HepG2 (cell line): ENCODE data around the gene DCAF8. TPM values are rescaled to one million over a fixed set of nuclear protein-coding genes. Genes with fewer than 3 reads are reported as not detected.

Source experiments
- ARID5B ChIP-seq: IDR thresholded peaks from 2 replicates; pipeline ENCODE4 v1.4.0; 2020; ENCODE audit warnings: mild to moderate bottlenecking, missing genetic modification reagents
- CBX1 ChIP-seq: IDR thresholded peaks from one replicate; pipeline ENCODE4 v1.6.1; 2016; ENCODE audit warnings: antibody characterized with exemption, low read depth
- GPN1 ChIP-seq: sonication (generic); formaldehyde crosslinking; IDR thresholded peaks from 2 replicates; pipeline ENCODE4 v1.5.1; 2020; ENCODE audit warnings: missing genetic modification reagents, borderline replicate concordance
- HNF1B ChIP-seq: sonication (generic); formaldehyde crosslinking; IDR thresholded peaks from 2 replicates; pipeline ENCODE4 v1.5.1; 2020; ENCODE audit warnings: mild to moderate bottlenecking, moderate library complexity, missing genetic modification reagents
- HNRNPH1 ChIP-seq: fragments of 200-400 bp; formaldehyde crosslinking; optimal IDR thresholded peaks from 2 replicates; pipeline ENCODE3; 2017; ENCODE audit warnings: mild to moderate bottlenecking, low read depth, low read length
- KAT2B ChIP-seq: fragments of 150-350 bp; IDR thresholded peaks from 2 replicates; pipeline ENCODE4 v1.6.1; 2014; ENCODE audit warnings: low read depth, low read length, borderline replicate concordance
- MAF1 ChIP-seq: sonication (generic); formaldehyde crosslinking; IDR thresholded peaks from 2 replicates; pipeline ENCODE4 v1.5.0; 2020; ENCODE audit warnings: missing genetic modification reagents, borderline replicate concordance
- MAFF ChIP-seq: IDR thresholded peaks from 2 replicates; pipeline ENCODE4 v1.6.1; 2011; ENCODE audit warnings: low read depth, low read length, improper control_type of control experiment
- MAX ChIP-seq: IDR thresholded peaks from 2 replicates; pipeline ENCODE4 v1.6.1; 2012; ENCODE audit warnings: inconsistent platforms
- MBNL3 ChIP-seq: fragments of 250-450 bp; sonication (Bioruptor Pico); conservative IDR thresholded peaks from 2 replicates; pipeline ENCODE4 v1.8.0; 2022; ENCODE audit warnings: mild to moderate bottlenecking, inconsistent platforms
- MXI1 ChIP-seq: IDR thresholded peaks from 3 replicates; pipeline ENCODE4 v1.6.1; 2012; ENCODE audit warnings: low read depth, low read length, inconsistent platforms, borderline replicate concordance
- NFAT5 ChIP-seq: sonication (generic); formaldehyde crosslinking; IDR thresholded peaks from 2 replicates; pipeline ENCODE4 v1.4.0; 2020; ENCODE audit warnings: missing genetic modification reagents
- NFYB ChIP-seq: sonication (generic); formaldehyde crosslinking; IDR thresholded peaks from 2 replicates; pipeline ENCODE4 v1.4.0; 2020; ENCODE audit warnings: missing genetic modification reagents
- RAD21 ChIP-seq: fragments of 450-650 bp; formaldehyde crosslinking; IDR thresholded peaks from 2 replicates; pipeline ENCODE4 v1.5.0; 2020; ENCODE audit warnings: mild to moderate bottlenecking
- RELA ChIP-seq: sonication (generic); formaldehyde crosslinking; IDR thresholded peaks from 2 replicates; pipeline ENCODE4 v1.4.0; 2020; ENCODE audit warnings: missing genetic modification reagents
- SKI ChIP-seq: fragments of 450-650 bp; IDR thresholded peaks from one replicate; pipeline ENCODE4 v1.6.1; 2018; ENCODE audit warnings: mild to moderate bottlenecking; ENCODE audit not compliant: partially characterized antibody
- U2AF2 ChIP-seq: fragments of 200-400 bp; formaldehyde crosslinking; IDR thresholded peaks from 2 replicates; pipeline ENCODE4 v1.6.1; 2017; ENCODE audit warnings: low read depth, mild to moderate bottlenecking, low read length
- ZNF570 ChIP-seq: sonication (generic); formaldehyde crosslinking; IDR thresholded peaks from 2 replicates; pipeline ENCODE4 v1.4.0; 2020; ENCODE audit warnings: mild to moderate bottlenecking, missing genetic modification reagents, borderline replicate concordance
- ZNF652 ChIP-seq: IDR thresholded peaks from 2 replicates; pipeline ENCODE4 v1.6.1; 2016; ENCODE audit warnings: low read depth, borderline replicate concordance
- polyA plus RNA-seq, 8 experiments: library from polyadenylated mRNA; depleted of rRNA in 3 of 8; stranded (reverse) in 7 of 8; unstranded in 1 of 8; fragments of >200 nt; fragmentation: Illumina TruSeq in 4 of 8; extraction: Trizol in 4 of 8; gene quantifications; 2 replicates each; pipeline versions ENCODE4 v1.2.1 to v1.2.3, GENCODE V29; 2011 to 2016; ENCODE audit warnings: low read depth in 4 of 8, missing spikeins in 1 of 8, mixed read lengths in 1 of 8; ENCODE audit not compliant: insufficient read depth in 1 of 8
- total RNA-seq, 5 experiments: library from RNA; depleted of rRNA; stranded (reverse); fragments of >200 nt; fragmentation: Illumina TruSeq; extraction: Trizol; gene quantifications; 2 replicates each; pipeline ENCODE4 v1.2.3, GENCODE V29; 2016; ENCODE audit warnings: low read depth in 1 of 5

DCAF8 gene
- total and polyA plus RNA-seq, 2 of the 13 experiments (the other 11 are each of a cell fraction or from before 2014, with no cell fraction given) = 73.4 to 79.8 TPM

GRCh38 chr1:160261893-160262794 lies at the start of gene DCAF8 (continued):
- TF ChIP-seq ZNF652 (CRISPR knock-in tag) = no peak
- no peak for TF ChIP-seq U2AF2
- no peak for TF ChIP-seq MBNL3
- no peak for TF ChIP-seq ZNF570
- TF ChIP-seq MXI1 = peak; percentile 89; the same call in 2 of the 3 replicates
- TF ChIP-seq MAFF = no peak
- TF ChIP-seq NFAT5 (CRISPR knock-in tag) = no peak
- peak; percentile 62; the same call in 1 of the 2 replicates for TF ChIP-seq MAF1
- TF ChIP-seq HNF1B (CRISPR knock-in tag) = peak; percentile 49; the same call in 1 of the 2 replicates
- TF ChIP-seq RELA (CRISPR knock-in tag) = no peak
- TF ChIP-seq SKI = no peak
- TF ChIP-seq HNRNPH1 = no peak
- peak; percentile 75 for TF ChIP-seq CBX1
- peak; percentile 33; the same call in 1 of the 2 replicates for TF ChIP-seq RAD21
- no peak; the same call in 1 of the 2 replicates for TF ChIP-seq GPN1 (CRISPR knock-in tag)
- TF ChIP-seq MAX = peak; percentile 61
- TF ChIP-seq ARID5B (CRISPR knock-in tag) = peak; percentile 59
- TF ChIP-seq NFYB (CRISPR knock-in tag) = no peak; the same call in 1 of the 2 replicates
- no peak for TF ChIP-seq KAT2B
